ENCODE results near the gene CTAGE4.
"Not testable (repeated sequence)": the region's sequence is repeated elsewhere in the genome, so short reads cannot be mapped to it uniquely, and the experiment has no call there.

The CTAGE4 gene

GRCh38 chr7:144217200-144217599 lies 33.9 kb downstream of the CTAGE4 start:
- DNase-seq, result not testable (repeated sequence)

DNA sequence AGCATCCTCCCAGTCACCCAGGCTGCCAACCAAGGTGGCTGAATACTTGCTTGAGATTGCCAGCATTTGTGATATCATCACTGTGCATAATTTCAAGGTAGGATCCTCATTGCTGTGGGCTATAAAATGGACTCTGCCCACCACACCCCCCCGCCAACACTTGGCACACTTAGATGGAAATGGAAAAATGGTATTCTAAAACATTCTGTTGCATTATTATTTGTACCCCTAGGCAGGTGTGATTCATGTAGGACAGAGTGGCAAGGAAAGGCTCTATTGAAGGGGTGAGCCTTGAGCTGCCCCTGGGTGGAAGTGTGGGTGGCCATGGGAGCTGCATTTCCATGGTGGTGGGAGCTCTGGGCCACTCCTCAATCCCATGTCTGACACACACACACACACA lies 35.3 kb downstream of the CTAGE4 start:
- not testable (repeated sequence) for DNase-seq

DNA sequence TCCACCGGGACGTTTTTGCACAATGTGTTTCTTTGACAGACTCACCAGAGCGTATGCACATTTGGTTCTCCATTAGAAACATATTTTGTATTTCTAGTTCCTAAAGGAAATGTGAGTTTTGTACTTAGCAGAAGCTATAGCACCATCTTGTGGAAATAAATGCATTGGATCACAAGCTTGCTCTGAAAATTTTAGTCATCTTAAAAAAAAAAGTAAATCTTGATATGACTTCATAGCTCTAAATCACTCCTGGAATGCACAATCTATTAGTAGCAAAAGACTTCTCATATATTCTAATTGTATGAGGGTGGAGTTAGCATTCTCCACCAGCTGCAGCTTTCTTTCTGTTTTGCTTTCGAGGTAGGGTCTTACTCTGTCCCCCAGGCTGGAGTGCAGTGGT lies 35.9 kb downstream of the CTAGE4 start:
- DNase-seq, result not testable (repeated sequence)

GRCh38 chr7:144220531-144220930 lies 37.3 kb downstream of the CTAGE4 start:
- not testable (repeated sequence) for DNase-seq

- DNase-seq, result not testable (repeated sequence)
These were observed 40.4 kb downstream of the CTAGE4 start for GRCh38 chr7:144223675-144224074.

GRCh38 chr7:144226866-144227265 lies 43.6 kb downstream of the CTAGE4 start:
- DNase-seq, result not testable (repeated sequence)

GRCh38 chr7:144228810-144229209 lies 45.5 kb downstream of the CTAGE4 start:
- DNase-seq, result not testable (repeated sequence)

DNA sequence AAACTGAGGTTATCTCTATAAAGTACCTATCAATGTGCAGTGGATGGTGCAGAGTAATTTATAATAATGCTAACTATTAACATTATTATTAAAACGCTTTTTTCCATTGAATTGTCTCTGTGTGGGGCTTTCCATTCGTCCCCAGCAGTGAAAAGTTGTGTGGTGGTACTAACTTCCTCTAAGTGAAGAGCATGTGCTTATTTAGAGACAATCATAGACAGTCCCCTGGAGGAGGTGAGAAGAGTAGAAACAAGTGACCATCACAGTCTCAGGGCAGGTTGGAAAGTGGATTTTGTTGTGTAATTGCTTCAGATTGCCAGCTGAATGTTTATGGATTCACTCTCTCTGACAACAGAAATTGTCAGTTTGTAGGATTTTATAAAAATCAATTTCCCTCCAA lies 47.8 kb downstream of the CTAGE4 start:
- not testable (repeated sequence) for DNase-seq

DNA sequence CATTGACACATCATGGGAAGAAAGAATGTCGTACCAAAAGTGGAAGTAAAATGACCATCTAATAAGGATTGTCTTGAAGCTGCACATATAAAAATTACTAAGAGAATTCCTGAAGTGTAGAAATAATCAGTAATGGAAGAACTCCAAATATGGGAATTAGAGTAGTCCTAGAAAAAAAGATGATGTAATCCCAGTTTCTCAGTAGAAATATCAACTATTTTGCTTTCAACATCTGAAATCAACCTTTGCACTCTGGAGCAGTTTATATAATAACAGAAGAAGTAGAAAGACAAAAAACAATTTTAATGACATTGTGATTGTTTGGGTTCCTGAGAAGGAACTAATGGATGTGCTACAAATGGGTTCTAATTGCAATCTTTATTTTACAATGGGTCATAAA lies 49.8 kb downstream of the CTAGE4 start:
- DNase-seq, result not testable (repeated sequence)

All from SW 1271 (cell line).